Uterus (tissue), 2 donors: ENCODE data around the gene TRIP4.

Experiments
- POLR2A ChIP-seq, 2 donors: fragments of 450-650 bp; IDR thresholded peaks; one replicate each; pipeline ENCODE4 v1.6.1; 2016; ENCODE audit warnings: antibody characterized with exemption in 2 of 2, mild to moderate bottlenecking in 1 of 2, moderate library complexity in 1 of 2
- TF ChIP-seq, protein P1 (sequence below), 4 experiments: fragments of 200-600 bp in 2 of 4; fragments of 450-650 bp in 2 of 4; sonication (generic) in 2 of 4; IDR thresholded peaks; one replicate each; pipeline ENCODE4 v1.5.1; 2016 to 2019; ENCODE audit warnings: antibody characterized with exemption in 4 of 4, mild to moderate bottlenecking in 2 of 4, moderate library complexity in 1 of 4

DNA sequence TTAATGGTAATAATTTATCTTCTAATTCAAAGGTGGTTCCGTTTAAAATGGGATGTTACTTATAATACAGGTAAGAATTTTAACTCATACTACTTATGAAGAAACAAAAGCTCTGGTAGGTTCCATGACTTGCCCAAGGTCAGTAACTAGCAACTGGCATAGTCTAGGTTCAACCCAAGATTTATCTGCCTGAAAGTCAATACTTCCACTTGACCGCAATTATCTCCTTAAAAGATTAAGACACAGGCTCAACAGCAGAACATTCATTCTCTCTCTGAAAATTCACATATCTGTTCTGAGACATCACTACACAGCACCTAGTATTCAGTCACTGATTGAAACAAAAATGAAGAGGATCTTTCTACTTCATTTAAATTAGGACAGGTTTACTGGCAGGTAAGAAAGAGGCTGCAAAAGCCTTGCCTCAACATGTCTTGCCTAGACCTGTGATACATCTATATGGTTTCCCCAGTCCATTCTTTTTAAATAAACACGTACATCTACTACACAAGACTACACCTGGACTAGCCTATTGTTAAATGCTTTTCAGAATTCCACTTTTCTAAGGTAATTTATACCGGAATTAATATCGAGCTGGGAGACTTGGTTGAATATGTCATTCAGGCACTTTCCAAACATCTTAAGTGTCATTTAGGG lies 32.8 kb upstream of the TRIP4 start:
- TF ChIP-seq POLR2A (IDR thresholded peaks at IDR 0.05): no peak
- TF ChIP-seq, protein P1, sequence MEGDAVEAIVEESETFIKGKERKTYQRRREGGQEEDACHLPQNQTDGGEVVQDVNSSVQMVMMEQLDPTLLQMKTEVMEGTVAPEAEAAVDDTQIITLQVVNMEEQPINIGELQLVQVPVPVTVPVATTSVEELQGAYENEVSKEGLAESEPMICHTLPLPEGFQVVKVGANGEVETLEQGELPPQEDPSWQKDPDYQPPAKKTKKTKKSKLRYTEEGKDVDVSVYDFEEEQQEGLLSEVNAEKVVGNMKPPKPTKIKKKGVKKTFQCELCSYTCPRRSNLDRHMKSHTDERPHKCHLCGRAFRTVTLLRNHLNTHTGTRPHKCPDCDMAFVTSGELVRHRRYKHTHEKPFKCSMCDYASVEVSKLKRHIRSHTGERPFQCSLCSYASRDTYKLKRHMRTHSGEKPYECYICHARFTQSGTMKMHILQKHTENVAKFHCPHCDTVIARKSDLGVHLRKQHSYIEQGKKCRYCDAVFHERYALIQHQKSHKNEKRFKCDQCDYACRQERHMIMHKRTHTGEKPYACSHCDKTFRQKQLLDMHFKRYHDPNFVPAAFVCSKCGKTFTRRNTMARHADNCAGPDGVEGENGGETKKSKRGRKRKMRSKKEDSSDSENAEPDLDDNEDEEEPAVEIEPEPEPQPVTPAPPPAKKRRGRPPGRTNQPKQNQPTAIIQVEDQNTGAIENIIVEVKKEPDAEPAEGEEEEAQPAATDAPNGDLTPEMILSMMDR (IDR thresholded peaks at IDR 0.05): no peak
